Neural cell (in vitro differentiated cells): ENCODE data around the gene CAPN15. TPM values are rescaled to one million over a fixed set of nuclear protein-coding genes. Genes with fewer than 3 reads are reported as not detected.

Experiments used
- H2AFZ ChIP-seq: fragments of 200-600, 300-800 bp; sonication (generic), shearing (Covaris generic); 2 replicates; pipeline ENCODE4 v1.6.0; 2014; ENCODE audit warnings: low read depth, mild to moderate bottlenecking, antibody characterized with exemption, low read length, moderate library complexity
- H3F3A ChIP-seq: fragments of 200-600 bp; shearing (Covaris generic); 2 replicates; pipeline ENCODE4 v1.6.1; 2016; ENCODE audit warnings: mild to moderate bottlenecking, moderate library complexity, mixed read lengths, antibody characterized with exemption, low read length; ENCODE audit not compliant: insufficient read depth, poor library complexity, severe bottlenecking
- H3K27ac ChIP-seq: fragments of 200-600, 300-800 bp; sonication (generic), shearing (Covaris generic); 2 replicates; pipeline ENCODE4 v1.5.1; 2014; ENCODE audit warnings: mild to moderate bottlenecking, low read length, moderate library complexity
- H3K27me3 ChIP-seq: fragments of 300-800, 200-600 bp; sonication (generic), shearing (Covaris generic); 2 replicates; pipeline ENCODE4 v1.6.0; 2014; ENCODE audit warnings: mild to moderate bottlenecking, low read depth, low read length, moderate library complexity; ENCODE audit not compliant: insufficient read depth
- H3K36me3 ChIP-seq: fragments of 300-800, 200-600 bp; sonication (generic), shearing (Covaris generic); 2 replicates; pipeline ENCODE4 v1.5.1; 2014; ENCODE audit warnings: mild to moderate bottlenecking, antibody characterized with exemption, low read length, moderate library complexity; ENCODE audit not compliant: insufficient read depth
- H3K4me2 ChIP-seq: fragments of 300-800, 200-600 bp; sonication (generic), shearing (Covaris generic); 2 replicates; pipeline ENCODE4 v1.6.0; 2014; ENCODE audit warnings: mild to moderate bottlenecking, low read length
- H3K4me3 ChIP-seq: fragments of 300-800, 200-600 bp; sonication (generic), shearing (Covaris generic); 2 replicates; pipeline ENCODE4 v1.5.1; 2014; ENCODE audit warnings: mild to moderate bottlenecking, low read length, moderate library complexity
- H3K79me2 ChIP-seq: fragments of 200-600 bp; shearing (Covaris generic); replicated peaks from 2 replicates; pipeline ENCODE4 v1.6.0; 2014; ENCODE audit warnings: mild to moderate bottlenecking, low read length, moderate library complexity; ENCODE audit not compliant: insufficient read depth
- H3K9ac ChIP-seq: fragments of 300-800, 200-600 bp; sonication (generic), shearing (Covaris generic); 2 replicates; pipeline ENCODE4 v1.6.1; 2016; ENCODE audit warnings: mild to moderate bottlenecking, low read length, mixed read lengths
- H3K9me2 ChIP-seq: fragments of 200-600 bp; shearing (Covaris generic); 2 replicates; pipeline ENCODE4 v1.6.1; 2016; ENCODE audit warnings: mild to moderate bottlenecking, low read length, mixed read lengths; ENCODE audit not compliant: insufficient read depth
- H3K9me3 ChIP-seq: fragments of 200-600, 300-800 bp; sonication (generic), shearing (Covaris generic); 2 replicates; pipeline ENCODE4 v1.6.1; 2016; ENCODE audit warnings: mild to moderate bottlenecking, mixed run types, low read length, moderate library complexity, mixed read lengths
- H4K20me1 ChIP-seq: fragments of 200-600 bp; shearing (Covaris generic); 2 replicates; pipeline ENCODE4 v1.6.1; 2016; ENCODE audit warnings: mild to moderate bottlenecking, mixed run types; ENCODE audit not compliant: insufficient read depth
- EP300 ChIP-seq: fragments of 450-650 bp; conservative IDR thresholded peaks from 2 replicates; pipeline ENCODE4 v1.6.1; 2014; ENCODE audit warnings: antibody characterized with exemption, mild to moderate bottlenecking, moderate library complexity; ENCODE audit not compliant: poor library complexity, severe bottlenecking
- EZH2 ChIP-seq: fragments of 200-600, 300-800 bp; shearing (Covaris generic), sonication (generic); IDR thresholded peaks from 2 replicates; pipeline ENCODE4 v1.6.1; 2014; ENCODE audit warnings: antibody characterized with exemption, low read length, borderline replicate concordance, mild to moderate bottlenecking; ENCODE audit not compliant: insufficient read depth, poor library complexity, severe bottlenecking
- MXI1 ChIP-seq: fragments of 450-650 bp; conservative IDR thresholded peaks from 2 replicates; pipeline ENCODE4 v1.6.1; 2014; ENCODE audit warnings: antibody characterized with exemption, mild to moderate bottlenecking; ENCODE audit not compliant: poor library complexity, severe bottlenecking
- POLR2AphosphoS5 ChIP-seq: IDR thresholded peaks from 2 replicates; pipeline ENCODE4 v1.6.1; 2012
- RAD21 ChIP-seq: fragments of 450-650 bp; conservative IDR thresholded peaks from 2 replicates; pipeline ENCODE4 v1.6.1; 2014; ENCODE audit warnings: antibody characterized with exemption, mild to moderate bottlenecking, moderate library complexity
- SMC3 ChIP-seq: fragments of 450-650 bp; conservative IDR thresholded peaks from 2 replicates; pipeline ENCODE4 v1.6.1; 2014; ENCODE audit warnings: antibody characterized with exemption, mild to moderate bottlenecking, moderate library complexity; ENCODE audit not compliant: poor library complexity
- TAF1 ChIP-seq: IDR thresholded peaks from 2 replicates; pipeline ENCODE4 v1.6.1; 2012; ENCODE audit warnings: low read depth
- polyA plus RNA-seq: library from polyadenylated mRNA; depleted of rRNA; stranded (reverse); fragments of >200 nt; gene quantifications from 2 replicates; pipeline ENCODE4 v1.2.3, GENCODE V29; 2014
- TF ChIP-seq, protein P1 (sequence below): fragments of 450-650 bp; IDR thresholded peaks from 2 replicates; pipeline ENCODE4 v1.5.1; 2014; ENCODE audit warnings: antibody characterized with exemption, mild to moderate bottlenecking, moderate library complexity; ENCODE audit not compliant: poor library complexity, severe bottlenecking
- TF ChIP-seq, protein P2 (sequence below): IDR thresholded peaks from 2 replicates; pipeline ENCODE4 v1.6.1; 2012; ENCODE audit warnings: borderline replicate concordance

The CAPN15 gene
- polyA plus RNA-seq, 1 donor from 2014 or later, result 11.5 TPM

DNA sequence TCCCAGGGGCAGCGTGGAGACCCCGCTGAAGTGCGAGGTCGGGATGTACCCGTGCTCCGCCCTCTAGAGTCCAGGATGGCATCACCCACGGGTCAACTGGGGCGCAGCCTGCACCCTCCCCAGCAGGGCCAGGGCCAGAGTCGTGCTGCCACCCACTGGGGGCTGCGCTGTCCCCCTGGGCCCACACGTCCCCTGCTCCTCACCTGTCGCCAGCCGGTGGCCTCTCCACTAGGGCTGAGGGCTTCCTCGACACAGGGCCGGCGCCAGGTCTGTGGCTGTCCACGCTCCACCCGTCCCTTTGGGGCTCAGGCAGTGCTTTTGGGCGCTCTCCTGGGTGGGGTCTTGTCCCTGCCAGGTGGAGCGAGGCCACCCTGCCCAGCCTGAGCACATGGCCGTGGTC is 21.1 kb downstream of the CAPN15 start:
- no peak overlapping the region for H3K4me3 ChIP-seq
- H4K20me1 ChIP-seq, result no peaks in the 10 kb centered on the region
- TF ChIP-seq MXI1 (no peak), POLR2AphosphoS5 (no peak), SMC3 (no peak), TAF1 (no peak), EP300 (no peak), RAD21 (no peak), EZH2 (no peak)
- TF ChIP-seq, protein P1, sequence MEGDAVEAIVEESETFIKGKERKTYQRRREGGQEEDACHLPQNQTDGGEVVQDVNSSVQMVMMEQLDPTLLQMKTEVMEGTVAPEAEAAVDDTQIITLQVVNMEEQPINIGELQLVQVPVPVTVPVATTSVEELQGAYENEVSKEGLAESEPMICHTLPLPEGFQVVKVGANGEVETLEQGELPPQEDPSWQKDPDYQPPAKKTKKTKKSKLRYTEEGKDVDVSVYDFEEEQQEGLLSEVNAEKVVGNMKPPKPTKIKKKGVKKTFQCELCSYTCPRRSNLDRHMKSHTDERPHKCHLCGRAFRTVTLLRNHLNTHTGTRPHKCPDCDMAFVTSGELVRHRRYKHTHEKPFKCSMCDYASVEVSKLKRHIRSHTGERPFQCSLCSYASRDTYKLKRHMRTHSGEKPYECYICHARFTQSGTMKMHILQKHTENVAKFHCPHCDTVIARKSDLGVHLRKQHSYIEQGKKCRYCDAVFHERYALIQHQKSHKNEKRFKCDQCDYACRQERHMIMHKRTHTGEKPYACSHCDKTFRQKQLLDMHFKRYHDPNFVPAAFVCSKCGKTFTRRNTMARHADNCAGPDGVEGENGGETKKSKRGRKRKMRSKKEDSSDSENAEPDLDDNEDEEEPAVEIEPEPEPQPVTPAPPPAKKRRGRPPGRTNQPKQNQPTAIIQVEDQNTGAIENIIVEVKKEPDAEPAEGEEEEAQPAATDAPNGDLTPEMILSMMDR, result no peak
- H3K9ac ChIP-seq, result no peak overlapping the region
- no peaks in the 10 kb centered on the region for H3K27me3 ChIP-seq
- H3K27ac ChIP-seq, result no peak overlapping the region
- no peaks in the 10 kb centered on the region for H3K9me3 ChIP-seq
- H3K4me2 ChIP-seq, result no peak overlapping the region
- H2AFZ ChIP-seq, result no peak overlapping the region
- H3K79me2 ChIP-seq, result no peaks in the 10 kb centered on the region
- no peaks in the 10 kb centered on the region for H3F3A ChIP-seq
- H3K9me2 ChIP-seq, result no peaks in the 10 kb centered on the region
- no peaks in the 10 kb centered on the region for H3K36me3 ChIP-seq

DNA sequence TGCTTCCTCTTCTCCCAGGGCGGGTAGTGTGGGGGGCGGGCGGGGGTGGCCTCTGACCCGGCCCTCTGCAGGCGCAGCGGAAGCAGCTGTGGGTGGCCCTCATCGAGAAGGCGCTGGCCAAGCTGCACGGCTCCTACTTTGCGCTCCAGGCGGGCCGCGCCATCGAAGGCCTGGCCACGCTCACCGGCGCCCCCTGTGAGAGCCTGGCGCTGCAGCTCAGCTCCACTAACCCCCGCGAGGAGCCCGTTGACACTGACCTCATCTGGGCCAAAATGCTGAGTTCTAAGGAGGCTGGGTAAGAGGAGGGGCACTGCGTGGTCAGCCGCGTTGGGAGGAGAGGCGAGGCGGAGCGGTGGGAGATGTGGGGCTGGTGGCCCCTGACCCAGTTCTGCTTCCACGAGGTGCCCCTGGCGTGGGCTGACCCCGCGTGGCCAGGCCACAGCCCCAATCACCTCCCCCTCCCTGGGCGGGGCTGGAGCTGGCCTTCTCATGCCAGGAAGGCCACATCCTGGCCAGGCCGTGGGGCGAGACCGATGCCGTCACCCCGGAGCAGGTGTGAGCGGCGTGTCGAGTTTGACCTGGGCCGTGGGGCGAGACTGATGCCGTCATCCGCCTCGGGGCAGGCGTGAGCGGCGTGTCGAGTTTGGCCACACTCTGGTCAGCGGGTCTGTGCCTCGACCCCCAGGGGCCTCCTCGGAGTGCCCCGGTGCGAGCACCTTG is 22.2 kb downstream of the CAPN15 start:
- Histone ChIP-seq H4K20me1 (no peaks in the 10 kb centered on the region), H3K4me3 (no peak overlapping the region), H2AFZ (no peak overlapping the region), H3K36me3 (no peaks in the 10 kb centered on the region), H3K9ac (no peak overlapping the region), H3K79me2 (no peaks in the 10 kb centered on the region), H3K27me3 (no peaks in the 10 kb centered on the region), H3K9me2 (no peaks in the 10 kb centered on the region), H3K4me2 (no peak overlapping the region), H3K27ac (no peak overlapping the region), H3F3A (no peaks in the 10 kb centered on the region), H3K9me3 (no peaks in the 10 kb centered on the region)
- TF ChIP-seq, protein P2, sequence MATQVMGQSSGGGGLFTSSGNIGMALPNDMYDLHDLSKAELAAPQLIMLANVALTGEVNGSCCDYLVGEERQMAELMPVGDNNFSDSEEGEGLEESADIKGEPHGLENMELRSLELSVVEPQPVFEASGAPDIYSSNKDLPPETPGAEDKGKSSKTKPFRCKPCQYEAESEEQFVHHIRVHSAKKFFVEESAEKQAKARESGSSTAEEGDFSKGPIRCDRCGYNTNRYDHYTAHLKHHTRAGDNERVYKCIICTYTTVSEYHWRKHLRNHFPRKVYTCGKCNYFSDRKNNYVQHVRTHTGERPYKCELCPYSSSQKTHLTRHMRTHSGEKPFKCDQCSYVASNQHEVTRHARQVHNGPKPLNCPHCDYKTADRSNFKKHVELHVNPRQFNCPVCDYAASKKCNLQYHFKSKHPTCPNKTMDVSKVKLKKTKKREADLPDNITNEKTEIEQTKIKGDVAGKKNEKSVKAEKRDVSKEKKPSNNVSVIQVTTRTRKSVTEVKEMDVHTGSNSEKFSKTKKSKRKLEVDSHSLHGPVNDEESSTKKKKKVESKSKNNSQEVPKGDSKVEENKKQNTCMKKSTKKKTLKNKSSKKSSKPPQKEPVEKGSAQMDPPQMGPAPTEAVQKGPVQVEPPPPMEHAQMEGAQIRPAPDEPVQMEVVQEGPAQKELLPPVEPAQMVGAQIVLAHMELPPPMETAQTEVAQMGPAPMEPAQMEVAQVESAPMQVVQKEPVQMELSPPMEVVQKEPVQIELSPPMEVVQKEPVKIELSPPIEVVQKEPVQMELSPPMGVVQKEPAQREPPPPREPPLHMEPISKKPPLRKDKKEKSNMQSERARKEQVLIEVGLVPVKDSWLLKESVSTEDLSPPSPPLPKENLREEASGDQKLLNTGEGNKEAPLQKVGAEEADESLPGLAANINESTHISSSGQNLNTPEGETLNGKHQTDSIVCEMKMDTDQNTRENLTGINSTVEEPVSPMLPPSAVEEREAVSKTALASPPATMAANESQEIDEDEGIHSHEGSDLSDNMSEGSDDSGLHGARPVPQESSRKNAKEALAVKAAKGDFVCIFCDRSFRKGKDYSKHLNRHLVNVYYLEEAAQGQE, result no peak
- TF ChIP-seq EP300 (no peak), MXI1 (no peak), POLR2AphosphoS5 (no peak), TAF1 (no peak), SMC3 (no peak), EZH2 (no peak), RAD21 (no peak)
- TF ChIP-seq, protein P1, result no peak
